H9 (cell line): ENCODE data around the gene LRP1B. TPM values are rescaled to one million over a fixed set of nuclear protein-coding genes. Genes with fewer than 3 reads are reported as not detected.

ENCODE experiments used
- DNase-seq: peaks from one replicate; pipeline ENCODE4 v3.0.0-alpha.2; 2017
- H2AFZ ChIP-seq: one replicate; pipeline ENCODE4 v1.6.1; 2013; ENCODE audit warnings: mild to moderate bottlenecking, low read length, control low read depth, moderate library complexity
- H2AK5ac ChIP-seq: 2 replicates; pipeline ENCODE4 v1.6.1; 2013; ENCODE audit warnings: low read length, control low read depth, mixed read lengths; ENCODE audit not compliant: insufficient read length
- H2BK120ac ChIP-seq: one replicate; pipeline ENCODE4 v1.6.1; 2013; ENCODE audit warnings: low read depth, mild to moderate bottlenecking, low read length, control low read depth, inconsistent platforms; ENCODE audit not compliant: poor library complexity, severe bottlenecking
- H2BK12ac ChIP-seq: 2 replicates; pipeline ENCODE4 v1.6.1; 2013; ENCODE audit warnings: low read length, control low read depth, mixed read lengths, low read depth; ENCODE audit not compliant: insufficient read length
- H2BK15ac ChIP-seq: 2 replicates; pipeline ENCODE4 v1.6.1; 2013; ENCODE audit warnings: low read depth, low read length, control low read depth
- H2BK20ac ChIP-seq: one replicate; pipeline ENCODE4 v1.6.1; 2013; ENCODE audit warnings: low read depth, mild to moderate bottlenecking, low read length, control low read depth, inconsistent platforms; ENCODE audit not compliant: poor library complexity, severe bottlenecking
- H2BK5ac ChIP-seq: 2 replicates; pipeline ENCODE4 v1.6.1; 2013; ENCODE audit warnings: low read length, control low read depth, mixed read lengths; ENCODE audit not compliant: insufficient read length
- H3K14ac ChIP-seq: 2 replicates; pipeline ENCODE4 v1.6.1; 2013; ENCODE audit warnings: low read length, control low read depth; ENCODE audit not compliant: insufficient read depth
- H3K18ac ChIP-seq: 2 replicates; pipeline ENCODE4 v1.6.1; 2013; ENCODE audit warnings: low read depth, mild to moderate bottlenecking, mixed read lengths, low read length, control low read depth; ENCODE audit not compliant: insufficient read length
- H3K23ac ChIP-seq: 2 replicates; pipeline ENCODE4 v1.6.1; 2013; ENCODE audit warnings: low read length, control low read depth, mixed read lengths, low read depth; ENCODE audit not compliant: insufficient read length
- H3K23me2 ChIP-seq: 2 replicates; pipeline ENCODE4 v1.6.1; 2013; ENCODE audit warnings: low read depth, mild to moderate bottlenecking, mixed read lengths, low read length, control low read depth; ENCODE audit not compliant: insufficient read length, poor library complexity, severe bottlenecking
- H3K27ac ChIP-seq: 2 replicates; pipeline ENCODE4 v1.5.1; 2013; ENCODE audit warnings: low read length, control low read depth, mixed read lengths, low read depth; ENCODE audit not compliant: insufficient read length
- H3K27me3 ChIP-seq: 2 replicates; pipeline ENCODE4 v1.6.1; 2013; ENCODE audit warnings: low read length, control low read depth, inconsistent platforms; ENCODE audit not compliant: insufficient read depth
- H3K4ac ChIP-seq: 2 replicates; pipeline ENCODE4 v1.6.1; 2013; ENCODE audit warnings: low read depth, mild to moderate bottlenecking, control low read depth, inconsistent platforms, low read length, moderate library complexity
- H3K4me1 ChIP-seq: 2 replicates; pipeline ENCODE4 v1.6.1; 2013; ENCODE audit warnings: low read length, control low read depth, inconsistent platforms; ENCODE audit not compliant: insufficient read depth
- H3K4me2 ChIP-seq: 2 replicates; pipeline ENCODE4 v1.6.1; 2013; ENCODE audit warnings: low read length, control low read depth, mixed read lengths; ENCODE audit not compliant: insufficient read length, insufficient read depth
- H3K56ac ChIP-seq: 2 replicates; pipeline ENCODE4 v1.6.1; 2013; ENCODE audit warnings: low read depth, mild to moderate bottlenecking, mixed read lengths, low read length, control low read depth; ENCODE audit not compliant: insufficient read length
- H3K79me1 ChIP-seq: 2 replicates; pipeline ENCODE4 v1.6.1; 2013; ENCODE audit warnings: low read depth, mild to moderate bottlenecking, moderate library complexity, low read length, control low read depth, inconsistent platforms; ENCODE audit not compliant: insufficient read depth, poor library complexity, severe bottlenecking
- H3K79me2 ChIP-seq: 2 replicates; pipeline ENCODE4 v1.6.1; 2013; ENCODE audit warnings: low read length, control low read depth, inconsistent platforms; ENCODE audit not compliant: insufficient read depth
- H3K9ac ChIP-seq: 2 replicates; pipeline ENCODE4 v1.6.1; 2013; ENCODE audit warnings: low read length, control low read depth, mixed read lengths; ENCODE audit not compliant: insufficient read length; ENCODE audit errors: extremely low read depth
- H3K9me3 ChIP-seq: one replicate; pipeline ENCODE4 v1.6.1; 2013; ENCODE audit warnings: low read depth, low read length, inconsistent platforms; ENCODE audit not compliant: control insufficient read depth
- H3T11ph ChIP-seq: one replicate; pipeline ENCODE4 v1.6.1; 2013; ENCODE audit warnings: mild to moderate bottlenecking, low read length, control low read depth, inconsistent platforms
- H4K20me1 ChIP-seq: one replicate; pipeline ENCODE4 v1.6.1; 2013; ENCODE audit not compliant: control insufficient read depth, insufficient read length, insufficient read depth
- H4K5ac ChIP-seq: 2 replicates; pipeline ENCODE4 v1.6.1; 2013; ENCODE audit warnings: low read depth, mild to moderate bottlenecking, mixed read lengths, low read length, control low read depth; ENCODE audit not compliant: insufficient read length
- H4K8ac ChIP-seq: replicated peaks from 2 replicates; pipeline ENCODE4 v1.6.1; 2013; ENCODE audit warnings: low read length, control low read depth, mixed read lengths, low read depth; ENCODE audit not compliant: insufficient read length
- H4K91ac ChIP-seq: 2 replicates; pipeline ENCODE4 v1.6.1; 2013; ENCODE audit warnings: low read depth, mild to moderate bottlenecking, moderate library complexity, mixed read lengths, low read length, control low read depth; ENCODE audit not compliant: insufficient read length
- H3K27ac Mint-ChIP-seq, 3 experiments: 2 replicates in 2 of 3; 3 replicates in 1 of 3; pipeline ENCODE4 v1.8.0; 2020 to 2021; ENCODE audit warnings: mixed read lengths in 3 of 3, mild to moderate bottlenecking in 1 of 3, moderate library complexity in 1 of 3
- H3K27me3 Mint-ChIP-seq: 2 replicates; pipeline ENCODE4 v1.8.0; 2021; ENCODE audit warnings: low read depth, mild to moderate bottlenecking, moderate library complexity, mixed read lengths
- H3K36me3 Mint-ChIP-seq, 3 experiments: 2 replicates in 2 of 3; 3 replicates in 1 of 3; pipeline ENCODE4 v1.8.0; 2020 to 2021; ENCODE audit warnings: low read depth in 3 of 3, mixed read lengths in 3 of 3; ENCODE audit not compliant: insufficient read depth in 1 of 3
- H3K4me1 Mint-ChIP-seq, 2 experiments: 2 replicates each; pipeline ENCODE4 v1.8.0; 2020; ENCODE audit warnings: mixed read lengths in 2 of 2
- H3K4me3 Mint-ChIP-seq, 2 experiments: 2 replicates in 1 of 2; 3 replicates in 1 of 2; pipeline ENCODE4 v1.8.0; 2020 to 2021; ENCODE audit warnings: mild to moderate bottlenecking in 2 of 2, mixed read lengths in 2 of 2, moderate library complexity in 1 of 2
- H3K9me3 Mint-ChIP-seq, 2 experiments: 2 replicates in 1 of 2; 3 replicates in 1 of 2; pipeline ENCODE4 v1.8.0; 2020; ENCODE audit warnings: mild to moderate bottlenecking in 2 of 2, mixed read lengths in 2 of 2, moderate library complexity in 1 of 2
- CTCF ChIP-seq: fragments of 200-600 bp; sonication (generic); conservative IDR thresholded peaks from 3 replicates; pipeline ENCODE4 v1.8.0; 2021; ENCODE audit warnings: antibody characterized with exemption, mild to moderate bottlenecking
- WGBS: extraction: QIAGEN DNeasy Blood & Tissue Kit; methylation state at CpG from one replicate; pipeline ENCODE4 v1.1.7; 2013; ENCODE audit warnings: missing lambda C conversion rate, low lambda C conversion rate, mixed read lengths; ENCODE audit not compliant: insufficient read length; ENCODE audit errors: extremely low coverage; 5-methylcytosine and 5-hydroxymethylcytosine counted together
- total RNA-seq: library from RNA; stranded (reverse); gene quantifications from 2 replicates; pipeline ENCODE4 v1.2.1, GENCODE V29; 2021

Gene LRP1B
- total RNA-seq, 1 experiment from 2014 or later = not detected

GRCh38 chr2:142153601-142154000 is 22.8 kb upstream of the LRP1B start:
- no peaks in the 10 kb centered on the region; the same call in 1 of the 2 replicates for H3K27me3 Mint-ChIP-seq
- Histone ChIP-seq H3K23me2 (no peaks in the 10 kb centered on the region), H3K27ac (no peak overlapping the region), H3K9ac (no peak overlapping the region), H3K4me2 (no peak overlapping the region), H3K4ac (no peak overlapping the region), H2BK120ac (no peak overlapping the region), H3K56ac (no peak overlapping the region), H3K14ac (no peak overlapping the region), H2BK12ac (no peak overlapping the region), H3K18ac (no peak overlapping the region), H2AK5ac (no peak overlapping the region), H2BK20ac (no peak overlapping the region), H4K91ac (no peak overlapping the region), H3T11ph (no peak overlapping the region), H4K8ac (no peak overlapping the region), H3K4me1 (no peaks in the 10 kb centered on the region), H3K79me2 (no peaks in the 10 kb centered on the region), H3K79me1 (no peaks in the 10 kb centered on the region), H4K5ac (no peak overlapping the region), H4K20me1 (no peaks in the 10 kb centered on the region), H2BK15ac (no peak overlapping the region), H3K23ac (no peak overlapping the region), H2AFZ (no peak overlapping the region), H3K9me3 (no peaks in the 10 kb centered on the region), H3K27me3 (no peaks in the 10 kb centered on the region), H2BK5ac (no peak overlapping the region)
- H3K4me3 Mint-ChIP-seq = no peak overlapping the region
- peaks cover 0 to 1% (median 0%) of the 10 kb centered on the region in 3 experiments; a peak in 1 of 7 replicates for H3K36me3 Mint-ChIP-seq
- no peaks in the 10 kb centered on the region; a peak in 1 of 5 replicates for H3K9me3 Mint-ChIP-seq
- H3K4me1 Mint-ChIP-seq = no peaks in the 10 kb centered on the region
- no CpG with 5 or more reads among the region's 1 CpG for WGBS
- no peak for DNase-seq
- no peak overlapping the region for H3K27ac Mint-ChIP-seq
- no peak for TF ChIP-seq CTCF
